ENCODE results near the gene RPL37.
"Not testable (repeated sequence)": the region's sequence is repeated elsewhere in the genome, so short reads cannot be mapped to it uniquely, and the experiment has no call there.

The RPL37 gene

DNA sequence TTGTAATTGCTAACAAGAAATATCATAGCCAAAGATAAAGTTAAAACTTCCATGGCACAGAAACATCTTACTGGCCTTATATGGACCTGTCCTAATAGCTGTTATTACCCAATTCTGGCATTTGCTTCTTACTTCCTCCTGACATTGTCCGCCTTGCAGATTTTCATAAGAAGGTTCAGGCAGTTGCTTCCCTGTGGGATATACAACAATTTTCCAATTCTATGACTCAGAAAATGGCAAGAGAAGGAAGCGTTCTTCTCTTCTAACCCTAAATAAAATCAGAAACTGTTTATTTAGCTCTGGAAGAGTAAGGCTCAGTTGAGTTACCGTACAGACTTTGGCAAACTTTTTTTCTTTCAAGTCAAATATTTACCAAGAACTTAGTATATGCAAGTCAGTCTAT lies 38.5 kb downstream of the RPL37 start:
- no peak for DNase-seq

GRCh38 chr5:40794877-40795276 lies 40.1 kb downstream of the RPL37 start:
- DNase-seq: not testable (repeated sequence)

GRCh38 chr5:40794340-40794739 lies 40.7 kb downstream of the RPL37 start:
- not testable (repeated sequence) for DNase-seq

- not testable (repeated sequence) for DNase-seq
Measured at GRCh38 chr5:40792691-40793090, 42.3 kb downstream of the RPL37 start.

- no peak for DNase-seq
Measured at GRCh38 chr5:40791715-40792139, 43.3 kb downstream of the RPL37 start.

DNA sequence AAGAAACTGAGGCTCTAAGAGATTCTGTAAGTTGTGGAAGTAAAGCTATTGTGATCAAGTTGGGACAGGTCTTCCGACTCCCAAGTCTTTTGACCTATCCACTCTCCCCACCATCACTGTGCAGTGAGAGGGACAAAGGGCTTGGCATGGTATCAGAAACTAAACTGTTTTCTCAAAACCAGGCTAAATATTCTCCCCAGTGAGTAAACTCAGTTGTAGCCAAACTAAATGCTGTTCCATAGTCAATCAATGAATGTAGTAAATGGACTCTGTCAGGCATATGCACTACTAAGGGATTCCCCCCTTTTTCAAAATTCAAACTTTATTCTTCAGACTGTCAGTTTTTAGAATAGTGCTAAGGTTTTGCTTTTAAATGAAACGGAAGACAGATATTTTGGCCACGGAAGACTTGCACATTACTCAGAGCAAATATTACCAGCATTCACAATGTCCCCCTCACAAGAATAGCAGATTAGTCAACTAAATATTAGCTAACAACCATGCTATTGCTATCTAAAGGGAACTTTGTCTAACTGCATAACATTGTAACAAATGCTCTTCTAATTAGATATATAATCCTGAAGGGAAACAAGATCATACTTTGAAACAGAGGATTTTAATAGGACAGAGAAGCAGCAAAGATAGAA lies 44.0 kb downstream of the RPL37 start:
- no peak for DNase-seq

DNA sequence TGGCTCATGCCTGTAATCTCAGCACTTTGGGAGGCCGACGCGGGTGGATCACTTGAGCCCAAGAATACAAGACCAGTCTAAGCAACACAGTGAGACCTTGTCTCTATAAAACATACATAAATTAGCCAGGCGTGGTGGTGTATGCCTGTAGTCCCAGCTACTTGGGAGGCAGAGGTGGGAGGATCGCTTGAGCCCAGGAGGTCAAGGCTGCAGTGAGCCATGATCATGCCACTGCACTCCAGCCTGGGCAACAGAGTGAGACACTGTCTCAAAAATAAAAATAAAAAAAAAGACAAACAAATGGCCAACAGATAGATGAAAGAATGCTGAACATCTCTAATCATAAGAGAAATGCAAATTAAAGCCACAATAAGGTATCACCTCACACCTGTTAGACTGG lies 46.1 kb downstream of the RPL37 start:
- not testable (repeated sequence) for DNase-seq

- DNase-seq: no peak
Measured at GRCh38 chr5:40787986-40788385, 47.0 kb downstream of the RPL37 start.

DNA sequence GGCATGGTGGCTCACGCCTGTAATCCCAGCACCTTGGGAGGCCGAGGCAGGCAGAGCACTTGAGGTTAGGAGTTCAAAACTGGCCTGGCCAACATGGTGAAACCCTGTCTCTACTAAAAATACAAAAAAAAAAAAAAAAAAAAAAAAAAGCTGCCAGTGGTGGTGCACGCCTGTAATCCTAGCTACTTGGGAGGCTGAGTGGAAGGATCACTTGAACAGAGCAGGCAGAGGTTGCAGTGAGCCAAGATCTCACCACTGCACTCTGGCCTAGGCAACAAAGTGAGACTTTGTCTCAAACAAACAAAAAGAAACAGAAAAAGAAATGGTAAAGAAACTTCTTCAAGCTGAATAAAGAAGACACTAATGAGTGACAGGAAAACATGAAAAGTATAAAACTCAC lies 48.4 kb downstream of the RPL37 start:
- not testable (repeated sequence) for DNase-seq

DNA sequence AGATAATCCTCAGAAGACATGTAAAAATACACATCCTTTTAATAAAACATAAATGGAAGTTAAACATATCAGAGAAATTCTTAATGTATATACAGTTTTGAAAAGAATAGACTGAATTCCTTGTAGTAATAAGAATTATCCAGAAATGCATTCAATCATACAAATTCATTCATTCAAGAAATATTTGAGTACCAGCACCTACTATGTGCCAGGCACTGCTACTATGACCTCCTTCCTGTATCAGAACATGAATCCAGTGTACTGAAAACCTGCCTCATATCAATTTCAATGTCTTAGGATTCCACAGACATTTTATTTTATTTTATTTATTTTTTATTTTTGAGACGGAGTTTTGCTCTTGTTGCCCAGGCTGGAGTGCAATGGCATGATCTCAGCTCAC lies 50.1 kb downstream of the RPL37 start:
- DNase-seq: no peak

- no peak for DNase-seq
Measured at GRCh38 chr5:40784027-40784653, 50.9 kb downstream of the RPL37 start.

GRCh38 chr5:40781843-40782409 lies 53.1 kb downstream of the RPL37 start:
- no peak for DNase-seq

DNA sequence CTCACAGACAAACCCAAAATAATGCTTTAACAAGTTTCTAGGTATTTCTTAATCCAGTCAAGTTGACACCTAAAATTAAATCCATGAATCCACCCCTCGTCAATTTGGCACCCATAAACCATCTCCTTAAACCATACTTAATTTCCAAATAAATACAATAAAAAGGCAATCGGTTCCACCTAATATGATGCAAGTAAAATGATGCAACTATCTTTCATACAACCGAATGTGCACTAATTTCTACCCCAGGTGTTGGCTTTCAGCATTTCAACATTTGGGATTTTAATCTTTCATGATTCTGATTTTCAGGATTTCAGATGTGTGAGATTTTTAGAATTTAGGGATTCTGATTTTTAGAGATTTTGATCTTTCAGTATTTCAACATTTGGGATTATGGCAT lies 54.2 kb downstream of the RPL37 start:
- DNase-seq: no peak

- DNase-seq: no peak
Measured at GRCh38 chr5:40780199-40780598, 54.8 kb downstream of the RPL37 start.

- no peak for DNase-seq
Measured at GRCh38 chr5:40779561-40779960, 55.5 kb downstream of the RPL37 start.

DNA sequence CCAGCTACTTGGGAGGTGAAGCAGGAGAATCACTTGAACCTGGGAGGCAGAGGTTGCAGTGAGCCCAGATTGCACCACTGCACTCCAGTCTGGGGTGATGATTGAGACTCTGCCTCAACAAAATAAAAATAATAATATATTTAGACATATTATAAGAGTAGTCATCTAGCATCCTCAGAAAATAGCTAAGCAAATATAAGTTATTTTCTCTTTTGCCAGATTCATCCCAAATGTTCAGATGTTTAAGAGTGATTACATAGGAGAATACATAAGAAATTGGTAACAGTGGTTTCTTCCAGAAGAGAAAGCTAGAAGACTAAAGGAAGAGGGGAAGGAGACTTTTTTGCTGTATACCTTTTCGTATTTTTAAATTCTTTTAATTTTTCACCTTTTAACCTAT lies 56.9 kb downstream of the RPL37 start:
- no peak for DNase-seq

GRCh38 chr5:40776658-40776977 lies 58.4 kb downstream of the RPL37 start:
- no peak for DNase-seq

DNA sequence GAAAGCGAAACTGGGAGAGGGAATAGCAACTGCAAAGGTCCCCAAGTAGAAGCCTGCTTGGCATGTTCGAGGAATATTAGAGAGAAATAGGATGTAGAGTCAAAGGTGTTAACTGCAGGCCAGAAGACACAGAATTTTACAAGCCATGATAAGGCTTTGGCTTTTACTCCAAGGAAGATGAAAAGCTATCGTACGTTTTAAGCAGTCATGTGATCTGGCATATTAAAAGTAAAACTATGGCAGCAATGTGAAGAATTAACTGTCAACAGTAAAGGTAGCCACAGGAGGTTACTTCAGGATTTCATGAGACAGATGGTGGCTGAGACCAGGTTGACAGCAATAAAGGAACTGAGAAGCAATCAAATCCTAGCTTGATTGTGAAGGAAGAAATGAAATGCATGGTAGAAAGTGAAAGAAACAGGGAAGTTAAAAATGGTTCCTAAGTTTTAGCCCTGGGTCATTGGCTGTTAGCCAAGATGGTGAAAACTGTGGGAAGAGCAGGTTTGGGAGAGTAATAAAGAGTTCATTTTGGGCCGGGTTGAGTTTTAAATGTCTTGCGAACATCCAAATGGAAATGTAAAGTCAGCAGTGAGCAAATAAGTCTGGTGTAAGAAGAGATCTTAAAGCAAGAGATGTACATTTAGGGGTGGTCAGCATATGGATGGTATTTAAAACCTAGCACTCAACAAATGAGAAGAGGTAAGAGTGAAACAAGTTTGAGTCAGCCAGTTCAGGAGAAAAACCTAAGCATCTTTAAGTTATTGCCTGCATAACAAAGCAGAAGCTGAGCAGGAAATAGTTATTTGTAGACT lies 59.0 kb downstream of the RPL37 start:
- DNase-seq: no peak

Measured in activated effector memory CD4-positive, alpha-beta T cell treated with anti-CD3 and anti-CD28 coated beads, Interleukin-2, amount 50 U/mL, for 16 hours (primary cell).